Activated CD4-positive, CD25-positive, alpha-beta regulatory T cell treated with anti-CD3 and anti-CD28 coated beads, Interleukin-2, amount 50 U/mL, for 24 hours (primary cell): ENCODE data around the gene P2RX6.
A peak's percentile ranks its signal among the peaks of the same experiment; 100 is the strongest.
"Not testable (repeated sequence)": the region's sequence is repeated elsewhere in the genome, so short reads cannot be mapped to it uniquely, and the experiment has no call there.

Source experiments
- ATAC-seq, 2 donors: fragments of 150-1000 bp; cut with Tn5 transposase; one replicate each; pipeline ENCODE4 v1.10.0; 2021; ENCODE audit warnings: mild to moderate bottlenecking in 1 of 2, moderate library complexity in 1 of 2

The P2RX6 gene

GRCh38 chr22:20995329-20996030, 19.5 kb upstream of the P2RX6 start:
- ATAC-seq = no peak

GRCh38 chr22:20996031-20996410, 18.9 kb upstream of the P2RX6 start:
- no peak for ATAC-seq

- no peak for ATAC-seq
These were observed 18.1 kb upstream of the P2RX6 start for GRCh38 chr22:20996598-20997535.

GRCh38 chr22:20997536-20998257, 17.3 kb upstream of the P2RX6 start:
- no peak for ATAC-seq

GRCh38 chr22:20998411-20999336, 16.3 kb upstream of the P2RX6 start:
- ATAC-seq = no peak

- ATAC-seq = no peak
These were observed 15.4 kb upstream of the P2RX6 start for GRCh38 chr22:20999350-21000206.

- no peak for ATAC-seq
These were observed 14.6 kb upstream of the P2RX6 start for GRCh38 chr22:21000207-21000986.

GRCh38 chr22:21000987-21001600, 13.9 kb upstream of the P2RX6 start:
- no peak for ATAC-seq

GRCh38 chr22:21001601-21002325, 13.2 kb upstream of the P2RX6 start, which contains the start of gene THAP7:
TSS of gene THAP7 (minus strand) at chr22:21002118. CDS start at chr22:21001911, 207 bp downstream.
- peak; percentile 94 for ATAC-seq

- ATAC-seq = no peak
These were observed 11.2 kb upstream of the P2RX6 start for GRCh38 chr22:21003782-21004181.

- ATAC-seq = not testable (repeated sequence)
These were observed 5.8 kb upstream of the P2RX6 start for GRCh38 chr22:21009208-21009607.

- no peak for ATAC-seq
These were observed 5.1 kb upstream of the P2RX6 start for GRCh38 chr22:21009638-21010425.

GRCh38 chr22:21010426-21011113, 4.4 kb upstream of the P2RX6 start:
- no peak for ATAC-seq

GRCh38 chr22:21012446-21013407, 2.2 kb upstream of the P2RX6 start:
- no peak for ATAC-seq

- no peak for ATAC-seq
These were observed 1.2 kb upstream of the P2RX6 start for GRCh38 chr22:21013657-21014201.

GRCh38 chr22:21014202-21014725, 701 bp upstream of the P2RX6 start:
- peak; percentile 96 to 97 for ATAC-seq
